ENCODE measurements around the gene SLC37A3.

The SLC37A3 gene

DNA sequence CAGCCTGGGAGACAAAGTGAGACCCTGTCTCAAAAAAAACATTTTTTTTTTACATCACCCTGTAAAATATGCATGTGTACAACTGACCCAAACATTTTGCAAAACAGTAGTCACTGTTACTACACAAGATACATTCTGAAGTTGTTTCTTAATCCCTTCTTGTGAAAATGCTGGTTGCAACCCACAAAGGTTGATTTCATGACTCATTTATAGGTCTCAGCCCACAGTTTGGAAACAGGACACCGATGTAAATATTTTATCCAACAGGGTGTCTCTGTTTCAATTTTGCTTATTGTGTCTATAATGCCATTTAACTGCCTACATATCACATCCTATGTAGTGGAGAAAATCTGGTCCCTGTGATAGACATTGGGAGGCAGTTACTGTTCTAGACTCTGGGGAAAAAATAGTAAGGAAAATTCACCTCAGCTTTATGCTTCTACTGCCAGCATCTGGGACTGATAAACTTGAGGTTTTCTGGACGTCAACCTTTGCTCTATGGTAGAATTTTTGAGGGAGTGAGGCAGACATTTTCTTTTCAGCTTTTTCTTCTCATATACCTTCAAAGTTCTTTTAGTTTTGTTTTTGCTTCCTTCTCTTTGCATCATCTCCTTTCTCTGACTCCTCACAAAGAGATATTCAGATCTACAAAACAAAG, 4.0 kb upstream of the SLC37A3 start:
- no peak for DNase-seq (ENCODE audit: low read depth in 2 of 2)

DNA sequence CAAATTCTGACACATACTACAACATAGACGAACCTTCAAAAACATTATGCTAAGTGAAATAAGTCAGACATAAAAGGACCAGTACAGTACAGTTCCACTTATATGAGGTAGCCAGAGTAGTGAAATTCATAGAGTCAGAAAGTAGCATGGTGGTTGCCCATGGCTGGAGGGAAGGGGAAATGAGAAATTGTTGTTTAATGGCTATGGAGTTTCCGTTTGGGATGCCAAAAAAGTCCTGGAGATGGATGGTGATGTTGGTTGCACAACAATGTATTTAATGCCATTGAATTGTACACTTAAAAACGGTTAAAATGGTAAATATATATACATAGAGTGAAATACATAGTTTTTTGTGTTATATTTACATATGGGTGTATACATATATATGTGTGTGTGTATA, 2.1 kb upstream of the SLC37A3 start:
- no peak for DNase-seq (ENCODE audit: low read depth in 2 of 2)

DNA sequence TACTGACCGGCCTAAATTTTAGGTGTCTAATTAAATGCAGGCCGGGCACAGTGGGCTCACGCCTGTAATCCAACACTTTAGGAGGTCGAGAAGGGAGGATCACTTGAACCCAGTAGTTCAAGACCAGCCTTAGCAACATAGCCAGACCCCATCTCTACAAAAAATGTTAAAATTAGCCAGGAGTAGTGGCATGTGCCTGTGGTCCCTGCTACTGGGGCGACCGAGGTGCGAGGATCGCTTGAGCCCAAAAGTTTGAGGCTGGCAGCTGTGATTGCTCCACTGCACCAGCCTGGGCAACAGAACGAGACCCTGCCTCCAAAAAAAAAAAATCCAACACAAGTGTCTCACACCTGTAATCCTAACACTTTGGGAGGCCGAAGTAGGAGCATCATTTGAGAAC, 491 bp upstream of the SLC37A3 start:
- no peak for DNase-seq (ENCODE audit: low read depth in 2 of 2)

DNA sequence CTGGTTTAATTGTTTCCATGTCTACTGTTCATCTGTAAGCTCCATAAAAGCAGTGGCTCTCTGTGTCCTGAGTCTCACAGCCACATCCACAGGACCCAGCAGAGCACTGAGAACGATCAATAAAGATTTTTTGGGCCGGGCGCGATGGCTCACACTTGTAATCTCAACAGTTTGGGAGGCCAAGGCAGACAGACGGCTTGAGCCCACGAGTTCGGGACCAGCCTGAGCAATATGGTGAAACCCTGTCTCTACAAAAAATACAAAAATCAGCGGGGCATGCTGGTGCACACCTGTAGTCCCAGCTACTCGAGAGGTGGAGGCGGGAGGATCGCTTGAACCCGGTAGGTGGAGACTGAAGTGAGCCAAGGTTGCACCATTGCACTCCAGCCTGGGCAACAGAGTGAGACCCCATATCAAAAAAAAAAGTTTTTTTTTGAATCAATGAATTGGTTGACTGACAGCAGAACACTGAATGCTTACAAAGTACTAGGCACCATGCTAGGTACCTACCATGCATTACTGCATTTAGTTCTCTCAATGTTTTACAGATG, 4.5 kb downstream of the SLC37A3 start:
- no peak for DNase-seq (ENCODE audit: low read depth in 2 of 2)

DNA sequence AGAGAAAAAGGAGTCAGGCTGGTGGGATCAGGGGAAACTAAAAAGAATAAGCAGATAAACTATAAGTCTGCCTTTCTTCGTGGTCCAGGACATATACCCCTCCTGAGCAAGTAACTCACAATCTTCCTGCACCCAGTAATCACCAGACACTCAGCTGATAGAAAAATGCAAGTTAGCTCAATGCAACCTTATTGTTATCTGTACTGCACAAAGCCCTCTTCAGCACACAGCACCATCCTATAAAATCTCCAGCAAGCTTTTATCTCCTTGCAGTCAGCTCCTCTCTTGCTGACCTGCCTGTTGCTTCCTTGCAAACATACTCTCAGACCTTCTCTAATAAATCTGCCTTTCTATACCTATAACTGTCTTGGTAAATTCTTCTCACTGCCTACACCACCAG, 6.7 kb downstream of the SLC37A3 start:
- no peak for DNase-seq (ENCODE audit: low read depth in 2 of 2)

DNA sequence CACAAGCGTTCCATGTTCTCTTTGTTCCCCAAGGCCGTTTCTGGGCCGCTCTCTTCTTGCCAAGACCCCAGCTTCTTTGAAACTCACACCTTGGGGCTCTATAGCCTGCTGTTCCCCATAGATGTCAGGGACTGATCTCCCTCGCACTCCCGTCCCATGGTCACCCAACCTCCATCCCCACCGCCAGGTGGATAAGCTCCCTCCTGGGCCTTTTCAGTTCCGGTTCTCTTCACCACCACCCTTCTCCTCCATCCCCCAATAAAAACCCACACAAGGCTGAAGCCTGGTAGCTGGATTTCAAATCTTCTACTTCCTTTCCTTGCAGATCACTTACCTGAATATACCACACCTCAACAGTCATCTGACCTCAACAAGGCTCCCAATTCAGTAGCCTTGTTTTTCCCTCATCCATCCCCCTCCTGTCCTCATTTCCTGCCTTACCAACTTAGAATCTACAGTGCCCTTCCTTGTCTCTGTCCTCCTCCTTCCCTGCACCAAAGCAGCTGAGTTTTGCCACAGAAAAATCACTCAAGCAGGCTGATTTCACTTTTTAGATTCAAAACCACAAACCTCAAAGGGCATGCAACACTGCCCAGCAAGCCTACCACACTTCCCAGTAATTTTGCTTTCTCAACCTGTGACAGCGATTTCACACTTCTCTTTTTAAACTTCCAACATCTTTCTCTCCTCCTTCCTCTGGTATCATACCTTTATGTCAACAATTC, 7.7 kb downstream of the SLC37A3 start:
- no peak for DNase-seq (ENCODE audit: low read depth in 2 of 2)

DNA sequence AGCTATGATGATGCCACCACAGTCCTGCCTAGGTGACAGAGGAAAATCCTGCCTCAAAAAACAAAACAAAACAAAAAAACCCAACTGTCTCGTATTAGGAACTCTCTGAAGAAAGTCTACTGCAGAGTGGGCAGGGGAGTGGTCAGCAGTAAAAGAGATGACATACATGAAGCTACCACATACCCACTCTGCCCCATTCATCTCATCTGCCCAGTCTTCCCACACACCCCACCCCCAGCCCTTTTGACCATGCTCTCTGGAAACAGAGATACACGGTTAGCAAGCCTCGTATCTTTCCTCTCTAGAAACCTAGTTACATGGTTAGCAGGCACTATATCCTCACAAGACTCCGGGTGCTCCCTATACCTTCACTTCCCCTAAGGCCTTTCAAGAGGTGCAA, 8.3 kb downstream of the SLC37A3 start:
- no peak for DNase-seq (ENCODE audit: low read depth in 2 of 2)

DNA sequence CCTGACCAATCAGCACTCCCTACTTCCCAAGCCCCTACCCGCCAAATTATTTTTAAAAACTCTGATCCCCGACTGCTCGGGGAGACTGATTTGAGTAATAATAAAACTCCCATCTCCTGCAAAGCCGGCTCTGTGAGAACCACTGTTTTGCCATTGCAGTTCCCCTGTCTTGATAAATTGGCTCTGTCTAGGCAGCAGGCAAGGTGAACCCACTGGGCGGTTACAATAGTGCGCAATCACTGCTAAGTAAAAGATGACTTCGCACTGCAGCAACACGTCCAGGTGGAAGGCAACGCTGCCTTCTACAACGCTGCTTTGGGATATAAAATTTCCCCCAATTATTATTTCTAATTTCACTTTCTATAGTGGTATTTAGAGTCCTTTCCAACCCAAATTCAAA, 8.9 kb downstream of the SLC37A3 start:
- DNase-seq (ENCODE audit: low read depth in 2 of 2) = no peak

DNA sequence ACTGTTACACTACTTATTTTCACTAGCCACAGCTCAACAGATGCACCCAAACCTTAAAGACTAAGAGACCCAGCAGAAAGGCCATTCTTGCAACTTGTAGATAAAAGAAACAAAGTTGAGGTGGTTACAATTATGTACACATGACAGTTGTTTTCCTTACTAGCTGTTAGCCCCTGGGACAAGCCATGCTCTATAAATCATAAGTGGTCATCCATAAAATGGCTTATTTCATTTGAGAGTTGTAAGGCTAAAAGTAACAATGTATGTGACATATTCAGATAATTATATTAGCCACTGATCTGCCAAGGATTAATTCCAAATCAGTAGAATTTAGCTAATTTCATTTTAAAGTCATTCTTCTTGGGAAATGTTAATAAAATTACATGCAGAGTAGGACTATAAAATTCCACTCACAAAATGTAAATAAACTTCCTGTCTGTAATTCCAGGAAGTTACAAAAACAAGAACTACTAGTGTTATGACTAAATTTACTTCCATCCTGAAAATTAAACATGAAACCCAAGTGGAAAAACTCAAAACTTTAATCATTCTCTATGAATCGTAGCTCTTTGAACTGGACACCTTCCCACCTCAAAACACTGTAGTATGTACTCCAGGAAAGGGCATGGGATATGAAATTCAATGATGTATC, 13.3 kb downstream of the SLC37A3 start:
- no peak for DNase-seq (ENCODE audit: low read depth in 2 of 2)

DNA sequence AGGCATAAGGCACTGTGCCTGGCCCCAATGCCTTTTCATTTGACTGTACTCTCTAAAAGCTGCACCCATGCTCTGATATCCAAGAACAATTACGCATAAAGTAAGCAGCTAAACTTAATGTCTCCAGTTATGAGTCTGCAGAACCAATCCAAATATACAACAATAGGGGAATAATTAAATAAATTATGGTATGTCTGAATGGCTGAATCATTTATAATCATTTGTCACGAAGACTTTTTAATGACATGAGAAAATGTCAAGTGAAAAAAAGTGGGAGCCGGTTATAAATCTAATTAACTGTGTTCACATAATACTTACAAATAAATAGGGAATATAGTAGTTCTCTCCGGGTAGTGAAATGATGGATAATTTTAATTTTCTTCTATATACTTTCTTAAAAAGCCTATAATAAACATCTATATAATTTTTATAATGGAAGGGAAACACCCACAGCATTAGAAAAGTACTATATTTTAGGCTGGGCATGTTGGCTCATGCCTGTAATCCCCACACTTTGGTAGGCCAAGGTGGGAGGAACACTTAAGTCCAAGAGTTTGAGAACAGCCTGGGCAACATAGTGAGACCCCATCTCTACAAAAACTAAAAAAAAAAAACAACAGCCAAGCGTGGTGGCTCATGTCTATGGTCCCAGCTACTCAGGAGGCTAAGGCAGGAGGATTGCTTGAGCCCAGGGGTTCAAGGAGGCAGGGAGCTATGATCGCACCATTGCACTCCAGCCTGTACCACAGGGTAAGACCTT, 14.2 kb downstream of the SLC37A3 start:
- DNase-seq (ENCODE audit: low read depth in 2 of 2) = no peak

DNA sequence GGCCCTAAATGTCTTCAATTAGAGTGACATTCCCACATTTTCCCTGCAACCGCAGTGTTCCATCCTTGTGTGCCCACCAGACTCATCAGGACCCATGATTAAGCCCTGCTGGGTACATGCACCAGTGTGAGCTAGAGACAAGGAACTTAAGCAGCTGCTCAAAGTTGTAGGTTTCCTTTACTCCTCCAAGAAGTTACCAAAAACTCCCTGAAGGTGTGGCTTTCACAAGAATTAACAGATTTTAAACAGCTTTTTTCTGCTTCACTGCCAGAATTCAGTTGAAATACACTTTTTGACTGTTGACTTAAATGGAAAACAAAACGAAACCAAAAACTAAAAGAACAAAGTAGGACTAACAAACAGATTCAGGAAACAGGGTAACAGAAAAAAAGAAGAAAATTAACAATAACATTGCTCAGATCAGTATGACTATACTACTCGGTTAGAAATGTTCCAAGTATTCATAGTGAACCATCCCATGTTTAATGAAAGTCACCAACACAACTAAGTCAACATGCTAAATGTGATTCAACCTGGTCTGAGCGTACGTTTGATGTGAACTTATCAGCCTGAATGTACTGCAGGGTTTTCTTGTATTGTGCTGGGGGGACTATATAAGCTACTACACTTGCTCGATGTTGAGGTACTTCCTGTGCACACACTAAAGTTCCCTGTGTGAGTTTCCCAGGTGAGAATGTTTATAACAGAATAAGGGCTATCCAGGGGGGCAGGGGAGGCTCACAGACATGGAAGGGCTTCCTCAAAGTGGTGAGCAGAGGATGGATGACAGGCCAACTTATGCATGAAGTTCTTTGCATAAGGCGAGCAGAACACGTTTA, 22.2 kb downstream of the SLC37A3 start:
- no peak for DNase-seq (ENCODE audit: low read depth in 2 of 2)

DNA sequence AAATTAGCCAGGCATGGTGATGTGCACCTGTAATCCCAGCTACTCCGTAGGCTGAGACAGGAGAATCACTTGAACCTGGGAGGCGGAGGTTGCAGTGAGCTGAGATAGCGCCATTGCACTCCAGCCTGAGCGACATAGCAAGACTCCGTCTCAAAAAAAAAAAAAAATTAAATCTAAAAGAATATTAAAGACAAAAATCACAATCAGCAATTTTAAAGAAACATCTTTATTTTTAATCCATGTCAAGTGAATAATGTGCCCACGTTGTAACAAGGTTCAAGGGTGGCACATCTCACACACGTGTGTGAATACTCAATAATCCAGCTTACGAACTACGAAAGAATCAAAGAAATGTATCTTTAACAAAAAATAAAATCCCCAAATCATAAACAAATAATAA, 23.0 kb downstream of the SLC37A3 start:
- no peak for DNase-seq (ENCODE audit: low read depth in 2 of 2)

DNA sequence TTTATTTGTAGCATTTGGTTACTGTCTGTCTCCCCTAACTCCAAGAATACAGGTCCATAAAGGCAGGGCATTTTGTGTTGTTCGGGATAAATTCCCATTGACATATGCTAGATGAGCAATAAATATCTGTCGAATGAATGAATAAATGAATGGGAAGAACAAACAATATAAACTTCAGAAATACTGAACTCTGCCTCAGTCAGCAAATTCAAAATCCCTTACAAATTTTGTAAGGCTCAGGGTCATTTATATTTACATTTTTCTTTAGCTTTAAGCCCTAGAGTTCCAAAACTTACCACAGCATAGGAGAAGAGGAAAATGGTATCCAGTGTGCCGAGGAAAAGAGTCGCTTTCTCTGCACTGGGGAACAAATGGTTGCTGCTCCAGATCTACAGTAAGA, 29.0 kb downstream of the SLC37A3 start:
- DNase-seq (ENCODE audit: low read depth in 2 of 2) = no peak

DNA sequence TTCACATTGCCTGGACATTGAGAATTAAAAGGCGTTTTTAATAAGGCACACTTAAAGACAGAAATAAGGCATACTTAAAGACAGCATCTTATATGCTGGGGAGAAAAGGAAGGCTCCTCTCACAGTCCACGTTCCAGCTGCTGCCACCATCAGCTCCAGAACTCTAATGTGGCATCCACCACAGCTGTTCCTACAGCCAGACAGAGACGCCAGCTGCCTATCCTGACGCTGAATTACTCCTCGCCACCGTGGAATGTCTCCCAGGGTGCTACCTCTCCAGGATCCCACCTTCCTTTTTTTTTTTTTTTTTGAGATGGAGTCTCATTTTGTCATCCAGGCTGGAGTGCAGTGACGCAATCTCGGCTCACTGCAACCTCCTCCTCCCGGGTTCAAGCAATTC, 30.8 kb downstream of the SLC37A3 start:
- no peak for DNase-seq (ENCODE audit: low read depth in 2 of 2)

DNA sequence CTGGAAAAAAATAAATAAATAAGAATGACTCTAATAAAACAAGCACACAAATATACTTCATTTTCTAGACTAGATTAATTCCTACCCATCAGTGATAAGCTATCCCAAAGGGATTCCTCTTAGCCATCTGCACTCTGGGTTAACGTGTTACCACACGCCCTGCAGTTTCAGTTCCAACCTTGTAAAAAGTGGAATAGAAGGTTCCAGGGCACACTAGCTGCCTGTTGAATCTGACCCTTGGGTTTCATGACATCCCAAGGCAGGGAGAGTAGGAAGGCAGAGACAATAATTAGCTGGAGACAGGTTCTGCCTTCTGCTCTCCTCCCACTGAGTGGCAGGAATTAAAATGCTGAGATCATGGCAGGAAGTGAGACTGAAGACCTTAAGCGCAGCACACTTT, 33.5 kb downstream of the SLC37A3 start:
- no peak for DNase-seq (ENCODE audit: low read depth in 2 of 2)

DNA sequence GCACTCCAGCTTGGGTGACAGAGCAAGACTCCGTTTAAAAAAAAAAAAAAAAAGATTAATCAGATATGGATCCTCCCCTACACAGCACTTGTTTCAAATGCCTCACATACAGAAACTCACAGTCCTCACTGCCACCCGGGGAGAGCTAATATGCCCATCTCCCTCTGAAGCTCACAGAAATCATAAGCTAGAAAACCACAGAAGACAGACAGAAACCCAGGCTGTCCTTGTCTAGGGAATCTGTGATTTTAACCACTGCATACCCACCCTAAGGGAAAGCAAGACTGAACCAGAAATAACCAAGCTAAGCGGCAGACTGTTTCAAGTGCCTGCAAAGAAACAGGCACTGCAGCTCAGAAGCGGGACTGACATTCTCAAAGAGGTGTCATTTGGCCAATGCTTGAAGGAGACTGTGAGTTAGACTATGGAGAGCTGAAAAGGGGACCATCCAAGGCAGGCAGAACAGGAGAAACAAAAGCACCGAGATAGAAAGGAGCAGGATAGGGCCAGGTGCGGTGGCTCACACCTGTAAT, 37.6 kb downstream of the SLC37A3 start:
- no peak for DNase-seq (ENCODE audit: low read depth in 2 of 2)

DNA sequence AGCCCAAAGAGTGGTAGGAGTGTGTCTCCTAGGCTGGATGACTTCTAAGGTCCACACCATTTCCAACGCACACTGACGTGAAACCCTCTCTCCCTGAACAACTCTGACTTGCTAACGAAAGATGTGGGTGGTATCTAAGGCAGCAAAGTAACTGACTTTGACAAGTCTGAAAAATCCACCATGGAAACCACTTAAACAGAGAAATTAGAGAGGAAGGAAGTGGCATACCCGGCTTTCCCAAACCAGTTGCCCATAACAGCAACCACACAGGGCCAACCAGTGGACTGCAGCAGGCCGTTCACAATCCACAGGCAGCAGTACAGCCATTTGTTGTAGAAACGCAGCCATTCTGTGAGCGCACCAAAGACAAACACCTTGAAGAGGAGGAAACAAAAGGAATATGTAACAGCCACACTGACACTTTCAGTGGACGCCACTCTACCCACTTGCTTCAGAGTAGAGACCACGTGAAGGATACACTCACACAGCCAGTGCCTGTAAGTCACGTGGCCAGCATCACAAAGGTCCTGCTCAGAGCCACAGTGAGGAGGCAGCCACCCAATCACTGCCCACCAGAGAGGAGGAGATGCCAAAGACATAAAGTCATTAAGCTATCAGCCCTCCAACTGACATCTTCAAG, 39.8 kb downstream of the SLC37A3 start:
- no peak for DNase-seq (ENCODE audit: low read depth in 2 of 2)

DNA sequence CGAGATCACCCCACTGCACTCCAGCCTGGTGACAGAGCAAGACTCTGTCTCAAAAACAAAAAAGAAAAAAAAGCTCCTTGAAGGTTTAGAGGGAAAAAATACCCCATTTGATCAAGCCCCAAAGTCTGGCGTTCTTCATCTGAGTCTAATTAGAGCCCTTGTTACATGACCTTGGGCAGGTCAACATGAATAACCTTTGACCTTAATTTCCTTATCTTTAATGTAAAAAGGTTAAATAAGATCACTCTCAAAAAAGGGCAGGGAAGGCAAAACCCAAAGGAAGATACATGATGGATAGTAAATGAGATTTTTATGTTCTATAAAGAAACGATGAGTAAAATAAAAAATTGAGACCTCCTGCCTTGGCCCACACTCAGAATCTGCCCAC, 40.3 kb downstream of the SLC37A3 start:
- DNase-seq (ENCODE audit: low read depth in 2 of 2) = no peak

DNA sequence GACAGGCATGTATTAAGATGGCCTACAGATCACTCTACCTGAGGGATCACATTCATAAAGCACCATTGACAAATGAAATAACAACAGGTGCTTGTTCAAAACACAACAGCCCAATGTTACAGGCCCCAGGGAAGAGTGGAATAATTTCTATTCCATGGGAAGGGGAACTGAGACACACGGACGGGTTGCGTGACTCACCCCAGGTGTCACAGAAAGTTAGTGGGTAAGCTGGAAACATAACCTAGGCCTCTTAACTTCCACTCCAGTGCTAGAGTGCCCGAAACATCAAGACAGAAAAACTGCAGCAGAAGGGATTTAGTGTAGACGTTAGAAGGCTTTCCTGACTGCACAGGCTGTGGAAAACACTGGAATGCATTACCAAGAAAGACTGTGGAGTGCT, 48.3 kb downstream of the SLC37A3 start:
- DNase-seq (ENCODE audit: low read depth in 2 of 2) = no peak

DNA sequence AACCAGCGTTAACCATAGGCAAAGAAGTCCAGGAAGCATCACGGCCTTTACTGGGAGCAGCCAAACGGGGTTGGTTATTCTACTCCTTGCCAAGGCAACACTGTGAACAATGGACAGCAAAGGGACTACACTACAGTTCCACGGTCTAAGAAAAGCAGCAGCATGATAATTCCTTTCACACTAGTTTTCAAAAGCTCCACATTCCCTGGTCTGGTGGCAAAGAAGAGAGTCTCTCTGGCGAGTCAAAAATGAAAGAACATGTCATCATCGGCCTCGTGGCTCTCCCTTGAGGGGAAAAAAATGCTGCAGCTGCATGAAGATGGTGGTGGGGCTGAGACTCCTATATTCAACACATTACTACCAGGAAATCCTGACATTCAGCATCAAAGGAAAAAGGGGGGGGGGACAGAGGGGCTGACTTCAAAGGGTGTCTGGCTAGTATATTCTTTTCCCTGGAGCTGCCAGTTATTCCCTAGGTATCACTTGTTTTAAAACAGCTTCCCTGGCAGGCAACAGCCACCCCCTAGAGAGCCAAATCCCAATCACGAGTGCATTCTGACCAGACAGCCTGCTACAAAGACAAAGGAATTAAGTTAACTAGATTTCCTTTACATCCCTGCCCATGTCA, 49.1 kb downstream of the SLC37A3 start:
- DNase-seq (ENCODE audit: low read depth in 2 of 2) = no peak
